HG03159 (cell line): ENCODE measurements around the gene PLIN3.
A peak's percentile ranks its signal among the peaks of the same experiment; 100 is the strongest.
"Not testable (repeated sequence)": the region's sequence is repeated elsewhere in the genome, so short reads cannot be mapped to it uniquely, and the experiment has no call there.

Experiments
- ATAC-seq: cut with Tn5 transposase; IDR thresholded peaks from one replicate; pipeline ENCODE4 v1.9.1; 2021; ENCODE audit warnings: mild to moderate bottlenecking, moderate library complexity; ENCODE audit not compliant: unreplicated experiment

Gene PLIN3

DNA sequence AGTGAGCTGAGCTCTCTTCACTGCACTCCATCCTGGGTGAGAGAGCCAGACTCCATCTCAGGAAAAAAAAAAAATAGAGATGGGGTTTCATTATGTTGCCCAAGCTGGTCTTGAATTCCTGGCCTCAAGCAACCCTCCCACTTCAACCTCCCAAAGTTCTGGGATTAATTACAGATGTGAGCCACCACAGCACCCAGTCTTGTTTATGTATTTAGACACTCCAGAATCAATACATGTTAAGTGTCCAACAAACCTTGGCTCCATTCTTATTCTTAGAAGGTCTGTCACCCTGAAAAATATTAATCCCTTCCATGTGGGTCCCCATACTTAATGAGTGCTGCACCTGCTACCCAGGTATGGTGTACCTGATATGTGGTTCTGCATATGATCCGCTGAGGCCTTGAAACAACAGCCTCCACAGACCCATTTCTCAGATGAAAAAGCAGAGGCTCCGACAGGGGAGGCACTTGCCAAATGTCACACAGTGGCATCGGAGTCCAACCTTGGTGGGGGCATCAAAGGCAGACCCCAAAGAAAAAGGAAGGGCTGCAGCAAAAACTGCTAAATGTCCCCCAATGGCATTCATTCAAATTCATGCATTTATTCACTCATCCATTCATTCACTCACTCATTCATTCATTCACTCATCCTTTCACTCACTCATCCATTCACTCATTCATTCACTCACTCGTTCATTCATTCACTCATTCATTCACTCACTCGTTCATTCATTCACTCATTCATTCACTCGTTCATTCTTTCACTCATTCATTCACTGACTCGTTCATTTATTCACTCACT lies 52.6 kb downstream of the PLIN3 start:
- no peak for ATAC-seq

DNA sequence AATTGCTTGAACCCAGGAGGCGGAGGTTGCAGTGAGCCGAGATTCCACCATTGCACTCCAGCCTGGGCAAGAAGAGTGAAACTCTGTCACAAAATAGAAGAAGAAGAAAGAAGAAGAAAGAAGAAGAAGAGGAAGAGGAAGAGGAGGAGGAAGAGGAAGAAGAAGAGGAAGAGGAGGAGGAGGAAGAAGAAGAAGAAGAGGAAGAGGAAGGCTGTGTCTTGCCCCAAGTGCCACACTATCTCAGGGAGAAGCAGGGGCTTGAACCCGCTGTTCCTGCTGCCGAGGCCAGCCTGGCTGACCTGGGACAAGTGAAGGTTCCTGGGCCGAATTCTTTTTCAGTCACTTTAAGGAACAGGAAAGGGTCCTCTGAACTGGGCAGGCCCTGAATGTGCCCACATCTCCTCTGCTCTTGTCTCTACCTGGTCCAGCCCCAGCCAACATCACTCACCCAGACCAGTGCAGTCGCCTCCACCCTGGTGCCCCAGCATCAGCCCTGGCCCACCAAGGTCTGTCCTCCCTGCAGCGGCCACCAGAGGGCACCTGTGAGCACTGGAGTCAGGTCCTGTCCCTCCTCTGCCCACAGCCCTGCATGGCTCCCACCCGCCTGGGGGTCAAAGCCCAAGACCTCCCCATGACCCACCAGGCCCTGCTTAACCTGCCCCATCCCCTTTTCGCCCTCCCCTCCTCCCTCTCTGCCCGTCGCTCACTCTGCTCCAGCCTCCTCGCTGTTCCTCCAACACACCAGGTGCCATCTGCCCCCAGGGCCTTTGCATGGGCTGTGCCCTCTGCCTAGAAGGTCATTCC lies 55.9 kb downstream of the PLIN3 start:
- ATAC-seq = no peak

DNA sequence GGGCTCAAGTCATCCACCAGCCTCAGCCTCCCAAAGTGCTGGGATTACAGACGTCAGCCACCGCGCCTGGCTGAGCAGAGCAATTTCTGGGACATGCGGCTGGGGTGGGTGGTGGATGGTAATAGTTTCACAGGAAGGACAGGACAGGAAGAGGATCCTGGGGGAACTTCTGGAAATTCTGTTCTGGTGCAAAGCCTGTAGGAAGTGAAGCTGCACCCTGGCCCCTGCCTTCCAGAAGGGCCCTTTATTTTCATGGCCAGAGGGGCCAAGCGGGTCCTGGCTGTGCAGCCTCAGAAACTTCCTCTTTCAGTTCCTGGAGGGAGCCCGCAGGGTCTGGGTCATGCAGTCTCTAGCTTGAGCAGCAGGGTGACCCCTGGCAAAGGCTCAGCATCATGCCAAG lies 60.3 kb downstream of the PLIN3 start:
- no peak for ATAC-seq

DNA sequence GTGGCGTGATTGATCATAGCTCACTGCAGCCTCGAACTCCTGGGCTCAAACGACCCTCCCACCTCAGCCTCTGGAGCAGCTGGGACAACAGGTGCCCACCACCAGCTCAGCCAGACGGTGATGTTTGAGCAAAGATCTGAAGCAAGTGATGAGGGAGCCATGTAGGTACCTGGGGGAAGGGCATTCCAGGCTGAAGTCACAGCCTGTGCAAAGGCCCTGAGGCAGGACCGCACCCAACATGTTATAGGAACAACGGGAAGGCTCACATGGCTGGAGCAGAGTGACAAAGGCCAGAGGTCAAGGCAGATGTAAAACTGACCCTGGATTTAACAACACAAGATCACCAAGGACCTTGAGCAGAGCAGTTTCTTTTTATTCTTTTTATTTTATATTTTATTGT lies 61.1 kb downstream of the PLIN3 start:
- ATAC-seq = no peak

DNA sequence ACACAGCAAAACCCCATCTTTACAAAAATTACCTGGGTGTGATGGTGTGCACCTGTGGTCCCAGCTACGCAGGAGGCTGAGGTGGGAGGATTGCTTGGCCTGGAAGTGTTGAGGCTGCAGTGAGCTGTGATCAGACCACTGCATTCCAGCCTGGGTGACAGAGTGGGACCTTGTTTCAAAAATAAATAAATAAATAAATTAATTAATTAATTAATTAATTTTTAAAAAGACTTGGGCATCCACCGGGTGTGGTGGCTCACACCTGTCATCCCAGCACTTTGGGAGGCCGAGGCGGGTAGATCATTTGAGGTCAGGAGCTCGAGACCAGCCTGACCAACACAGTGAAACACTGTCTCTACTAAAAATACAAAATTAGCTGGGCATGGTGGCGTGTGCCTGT lies 62.3 kb downstream of the PLIN3 start:
- ATAC-seq = not testable (repeated sequence)

DNA sequence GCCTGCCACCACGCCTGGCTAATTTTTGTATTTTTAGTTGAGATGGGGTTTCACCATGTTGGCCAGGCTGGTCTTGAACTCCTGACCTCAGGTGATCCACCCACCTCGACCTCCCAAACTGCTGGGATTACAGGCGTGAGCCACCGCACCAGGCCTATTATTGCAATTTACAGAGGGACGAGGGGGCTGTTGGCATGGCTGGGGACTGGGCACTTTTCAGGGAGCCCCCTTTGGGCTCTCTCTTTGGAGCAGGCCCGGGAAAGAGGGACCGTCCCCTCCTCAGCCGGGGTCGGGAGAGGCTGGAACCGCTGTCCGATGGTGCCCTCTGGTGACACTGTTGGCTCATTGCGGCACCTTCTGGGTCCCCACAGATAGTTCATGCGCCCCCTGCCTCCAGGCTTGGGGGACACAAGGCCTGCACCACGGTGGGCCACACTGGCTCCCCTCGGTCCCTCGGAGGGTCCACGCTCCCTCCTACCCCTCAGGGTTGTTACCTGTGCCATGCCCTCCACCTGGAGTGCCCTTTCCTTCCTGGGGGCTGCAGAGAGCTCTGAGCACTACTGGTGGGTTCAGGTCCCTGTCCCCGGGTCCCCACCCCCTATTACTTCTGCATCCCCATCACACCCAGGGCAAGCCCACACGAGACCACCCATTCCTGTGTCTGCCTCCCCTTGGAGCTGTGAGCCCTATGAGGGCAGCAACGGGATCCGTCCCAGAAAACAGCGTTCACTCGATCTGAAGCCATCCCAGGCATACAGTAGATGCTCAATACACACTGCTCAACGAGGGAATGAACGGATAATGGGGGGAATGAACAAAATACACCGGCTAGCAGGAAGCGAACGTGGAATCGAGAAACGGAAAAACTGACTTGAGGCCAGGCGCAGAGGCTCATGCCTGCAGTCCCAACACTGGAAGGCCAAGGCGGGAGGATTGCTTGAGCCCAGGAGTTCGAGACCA lies 63.5 kb downstream of the PLIN3 start:
- ATAC-seq = no peak

DNA sequence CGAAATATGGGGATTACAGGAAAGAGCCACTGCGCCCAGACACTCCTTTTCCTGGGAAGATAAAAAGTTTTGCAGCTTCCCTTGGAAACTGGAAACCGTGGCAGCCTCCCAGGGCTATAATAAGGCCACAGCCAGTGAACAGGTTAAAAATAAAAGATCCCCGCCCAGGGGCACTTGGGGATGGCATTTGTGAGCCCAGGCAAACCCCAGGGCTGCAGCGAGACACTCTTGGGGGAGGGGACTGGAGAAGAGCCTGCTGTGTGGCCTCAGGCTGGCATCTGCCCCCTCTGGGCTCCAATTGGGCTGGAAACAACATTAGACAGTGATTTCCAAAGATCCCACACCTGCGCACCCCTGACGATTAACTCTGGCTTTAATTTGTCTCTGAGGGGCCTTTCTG lies 64.8 kb downstream of the PLIN3 start:
- ATAC-seq = no peak

DNA sequence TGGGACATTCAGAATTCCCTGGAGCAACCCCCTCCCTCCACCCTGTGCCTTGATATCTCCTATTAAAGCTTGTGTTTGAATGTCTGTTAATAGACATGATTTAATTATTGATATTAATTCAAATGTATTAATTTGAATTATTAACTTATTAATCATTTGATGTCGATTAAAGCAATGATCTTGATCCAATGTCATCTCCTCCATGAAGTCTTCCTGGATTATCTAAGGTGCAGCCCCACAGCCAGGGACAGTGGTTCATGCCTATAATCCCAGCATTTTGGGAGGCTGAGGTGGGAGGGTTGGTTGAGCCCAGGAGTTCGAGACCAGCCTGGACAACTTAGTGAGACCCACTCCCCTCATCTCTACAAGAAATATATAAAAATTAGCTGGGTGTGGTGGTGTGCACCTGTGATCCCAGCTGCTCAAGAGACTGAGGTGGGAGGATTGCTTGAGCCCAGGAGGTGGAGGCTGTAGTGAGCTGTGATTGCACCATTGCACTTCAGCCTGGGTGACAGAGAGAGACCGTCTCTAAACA lies 66.3 kb downstream of the PLIN3 start:
- ATAC-seq = no peak

DNA sequence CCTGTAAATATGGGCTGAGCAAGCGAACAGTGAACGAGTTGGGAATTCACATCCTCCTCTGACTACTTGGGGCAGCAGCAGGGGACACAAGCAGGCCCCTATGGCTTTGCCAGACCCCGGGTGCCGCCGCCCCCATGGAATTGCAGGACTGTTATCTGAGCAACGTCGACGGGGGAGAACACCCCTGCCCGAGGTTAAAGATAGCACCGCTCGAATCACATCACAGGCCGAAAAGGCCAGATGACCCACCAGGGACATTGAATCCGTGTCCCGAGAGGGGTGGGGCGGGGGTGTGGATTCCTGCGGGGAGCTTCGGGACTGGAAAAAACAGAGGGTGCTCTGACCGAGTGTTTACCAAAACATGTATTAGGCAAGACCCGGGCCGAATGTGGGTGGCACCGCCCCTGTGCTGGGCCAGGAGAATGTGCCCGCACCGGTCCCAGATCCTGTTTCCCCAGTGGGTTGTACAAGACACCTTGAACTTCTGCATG lies 66.8 kb downstream of the PLIN3 start:
- no peak for ATAC-seq

DNA sequence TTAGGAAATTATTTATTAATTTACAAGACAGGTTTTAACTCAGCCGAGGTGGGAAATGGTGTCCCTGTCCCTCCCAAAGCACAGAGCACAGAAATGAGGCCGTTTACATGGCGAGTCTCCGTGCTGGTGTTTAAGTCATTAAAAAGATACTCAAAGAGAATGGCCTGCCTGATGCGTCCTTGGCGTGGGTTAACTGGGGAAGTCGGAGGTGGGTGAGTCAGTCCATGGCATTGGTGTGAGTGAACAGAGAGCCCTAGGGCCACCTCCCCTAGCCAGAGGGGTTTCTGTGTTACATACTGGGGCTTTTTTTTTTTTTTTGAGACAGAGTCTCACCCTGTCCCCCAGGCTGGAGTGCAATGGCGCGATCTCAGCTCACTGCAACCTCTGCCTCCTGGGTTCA lies 72.1 kb downstream of the PLIN3 start:
- ATAC-seq = no peak

DNA sequence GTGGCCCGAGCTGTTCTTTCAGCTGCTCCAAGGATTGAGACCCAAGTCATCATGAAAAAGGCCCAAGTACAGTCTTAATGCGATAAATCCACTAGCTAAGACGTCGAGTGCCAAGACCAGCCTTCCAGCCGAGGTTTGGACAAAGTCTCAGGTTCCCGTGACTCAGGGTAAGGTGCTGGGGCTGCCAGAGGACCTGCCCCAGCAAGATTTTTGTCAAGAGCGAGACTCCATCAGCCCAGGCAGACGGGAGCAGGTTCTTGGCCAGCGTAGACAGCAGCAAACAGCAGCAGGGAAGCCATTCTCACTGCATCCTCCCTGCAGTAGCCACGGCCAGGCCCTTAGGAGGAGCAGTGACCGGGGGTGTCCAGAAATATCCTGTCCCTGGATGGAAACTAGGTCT lies 72.5 kb downstream of the PLIN3 start:
- ATAC-seq = no peak

DNA sequence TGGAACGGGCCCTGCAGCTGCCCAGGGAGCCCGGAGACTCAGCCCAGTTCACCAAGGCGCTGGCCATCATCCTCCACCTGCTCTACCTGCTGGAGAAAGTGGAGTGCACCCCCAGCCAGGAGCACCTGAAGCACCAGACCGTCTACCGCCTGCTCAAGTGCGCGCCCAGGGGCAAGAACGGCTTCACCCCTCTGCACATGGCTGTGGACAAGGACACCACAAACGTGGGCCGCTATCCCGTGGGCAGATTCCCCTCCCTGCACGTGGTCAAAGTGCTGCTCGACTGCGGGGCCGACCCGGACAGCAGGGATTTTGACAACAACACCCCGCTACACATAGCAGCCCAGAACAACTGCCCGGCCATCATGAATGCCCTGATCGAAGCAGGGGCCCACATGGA lies 74.2 kb downstream of the PLIN3 start:
- ATAC-seq = not testable (repeated sequence)

DNA sequence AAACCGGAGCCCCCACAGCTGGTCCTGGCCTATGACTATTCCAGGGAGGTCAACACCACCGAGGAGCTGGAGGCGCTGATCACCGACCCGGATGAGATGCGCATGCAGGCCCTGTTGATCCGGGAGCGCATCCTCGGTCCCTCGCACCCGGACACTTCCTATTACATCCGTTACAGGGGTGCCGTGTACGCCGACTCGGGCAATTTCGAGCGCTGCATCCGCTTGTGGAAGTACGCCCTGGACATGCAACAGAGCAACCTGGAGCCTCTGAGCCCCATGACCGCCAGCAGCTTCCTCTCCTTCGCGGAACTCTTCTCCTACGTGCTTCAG lies 74.6 kb downstream of the PLIN3 start:
- not testable (repeated sequence) for ATAC-seq

DNA sequence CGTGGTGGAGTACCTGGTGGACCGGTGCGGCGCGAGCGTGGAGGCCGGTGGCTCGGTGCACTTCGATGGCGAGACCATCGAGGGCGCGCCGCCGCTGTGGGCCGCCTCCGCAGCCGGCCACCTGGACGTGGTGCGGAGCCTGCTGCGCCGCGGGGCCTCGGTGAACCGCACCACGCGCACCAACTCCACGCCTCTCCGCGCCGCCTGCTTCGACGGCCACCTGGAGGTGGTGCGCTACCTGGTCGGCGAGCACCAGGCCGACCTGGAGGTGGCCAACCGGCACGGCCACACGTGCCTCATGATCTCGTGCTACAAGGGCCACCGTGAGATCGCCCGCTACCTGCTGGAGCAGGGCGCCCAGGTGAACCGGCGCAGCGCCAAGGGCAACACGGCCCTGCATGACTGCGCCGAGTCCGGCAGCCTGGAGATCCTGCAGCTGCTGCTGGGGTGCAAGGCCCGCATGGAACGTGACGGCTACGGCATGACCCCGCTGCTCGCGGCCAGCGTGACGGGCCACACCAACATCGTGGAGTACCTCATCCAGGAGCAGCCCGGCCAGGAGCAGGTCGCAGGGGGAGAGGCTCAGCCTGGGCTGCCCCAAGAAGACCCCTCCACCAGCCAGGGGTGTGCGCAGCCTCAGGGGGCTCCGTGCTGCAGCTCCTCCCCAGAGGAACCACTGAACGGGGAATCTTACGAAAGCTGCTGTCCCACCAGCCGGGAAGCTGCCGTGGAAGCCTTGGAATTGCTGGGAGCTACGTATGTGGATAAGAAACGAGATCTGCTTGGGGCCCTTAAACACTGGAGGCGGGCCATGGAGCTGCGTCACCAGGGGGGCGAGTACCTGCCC lies 75.2 kb downstream of the PLIN3 start:
- ATAC-seq = not testable (repeated sequence)

DNA sequence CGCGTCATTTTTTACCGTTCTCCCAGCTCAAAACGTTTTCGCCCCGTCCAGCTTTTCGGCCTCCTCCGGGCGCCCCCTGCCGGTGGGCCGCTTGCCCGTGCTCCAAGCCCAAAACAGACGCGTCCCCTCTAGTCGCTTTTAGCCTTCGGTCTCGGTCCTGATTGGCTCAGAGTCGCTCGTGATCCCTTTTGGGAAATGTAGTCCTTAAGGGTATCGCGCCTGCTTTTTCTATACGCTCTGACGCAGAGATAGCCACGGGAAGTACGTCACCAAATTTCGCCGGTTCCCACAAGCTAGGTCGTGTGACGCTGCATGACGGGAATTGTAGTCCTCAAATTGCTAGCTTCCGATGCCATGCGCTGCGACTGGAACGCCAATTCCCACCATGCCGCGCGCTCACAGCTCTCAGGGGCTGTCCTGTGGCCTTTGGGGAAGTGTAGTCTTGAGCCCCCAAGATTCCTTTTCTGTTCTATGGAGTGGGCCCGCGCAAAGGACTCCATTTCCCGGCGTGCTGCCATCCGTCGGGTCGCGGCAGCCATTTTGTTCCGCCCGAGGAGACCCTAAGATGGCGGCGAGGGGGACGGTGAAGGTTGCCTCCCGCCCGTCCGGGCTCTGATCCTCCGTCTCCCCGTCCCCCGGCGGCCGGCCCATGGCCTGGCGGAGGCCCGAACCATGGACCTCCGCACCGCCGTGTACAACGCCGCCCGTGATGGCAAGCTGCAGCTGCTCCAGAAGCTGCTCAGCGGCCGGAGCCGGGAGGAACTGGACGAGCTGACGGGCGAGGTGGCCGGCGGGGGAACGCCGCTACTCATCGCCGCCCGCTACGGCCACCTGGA lies 76.1 kb downstream of the PLIN3 start, which contains the start of gene FEM1A:
TSS of gene FEM1A (plus strand) at position 552 of the 836 bp plus-strand sequence. CDS start at position 673, 121 bp downstream.
- ATAC-seq = peak; percentile 92
